Esophagus squamous epithelium (tissue), 4 donors: ENCODE measurements around the gene VAPA.
"Not testable (repeated sequence)": the region's sequence is repeated elsewhere in the genome, so short reads cannot be mapped to it uniquely, and the experiment has no call there.

Experiments
- POLR2A ChIP-seq, 4 donors: fragments of 450-650 bp; IDR thresholded peaks; one replicate each; pipeline ENCODE4 v1.6.1; 2017; ENCODE audit warnings: antibody characterized with exemption in 4 of 4, mild to moderate bottlenecking in 4 of 4, moderate library complexity in 3 of 4
- TF ChIP-seq, protein P1 (sequence below), 6 experiments: fragments of 450-650 bp in 4 of 6; fragments of 200-600 bp in 2 of 6; sonication (generic) in 2 of 6; IDR thresholded peaks; one replicate each; pipeline ENCODE4 v1.5.1; 2016 to 2019; ENCODE audit warnings: antibody characterized with exemption in 6 of 6, mild to moderate bottlenecking in 4 of 6, moderate library complexity in 4 of 6

GRCh38 chr18:9897787-9898291 is 16.0 kb upstream of the VAPA start:
- TF ChIP-seq, protein P1, sequence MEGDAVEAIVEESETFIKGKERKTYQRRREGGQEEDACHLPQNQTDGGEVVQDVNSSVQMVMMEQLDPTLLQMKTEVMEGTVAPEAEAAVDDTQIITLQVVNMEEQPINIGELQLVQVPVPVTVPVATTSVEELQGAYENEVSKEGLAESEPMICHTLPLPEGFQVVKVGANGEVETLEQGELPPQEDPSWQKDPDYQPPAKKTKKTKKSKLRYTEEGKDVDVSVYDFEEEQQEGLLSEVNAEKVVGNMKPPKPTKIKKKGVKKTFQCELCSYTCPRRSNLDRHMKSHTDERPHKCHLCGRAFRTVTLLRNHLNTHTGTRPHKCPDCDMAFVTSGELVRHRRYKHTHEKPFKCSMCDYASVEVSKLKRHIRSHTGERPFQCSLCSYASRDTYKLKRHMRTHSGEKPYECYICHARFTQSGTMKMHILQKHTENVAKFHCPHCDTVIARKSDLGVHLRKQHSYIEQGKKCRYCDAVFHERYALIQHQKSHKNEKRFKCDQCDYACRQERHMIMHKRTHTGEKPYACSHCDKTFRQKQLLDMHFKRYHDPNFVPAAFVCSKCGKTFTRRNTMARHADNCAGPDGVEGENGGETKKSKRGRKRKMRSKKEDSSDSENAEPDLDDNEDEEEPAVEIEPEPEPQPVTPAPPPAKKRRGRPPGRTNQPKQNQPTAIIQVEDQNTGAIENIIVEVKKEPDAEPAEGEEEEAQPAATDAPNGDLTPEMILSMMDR (IDR thresholded peaks at IDR 0.05) = not testable (repeated sequence)
- TF ChIP-seq POLR2A (IDR thresholded peaks at IDR 0.05) = not testable (repeated sequence)
